DND-41 (cell line): ENCODE data around the gene SPTLC2.
"Not testable (repeated sequence)": the region's sequence is repeated elsewhere in the genome, so short reads cannot be mapped to it uniquely, and the experiment has no call there.

Source experiments
- ATAC-seq: fragments of 200-7000 bp; cut with Tn5 transposase; 3 replicates; pipeline ENCODE4 v1.9.1; 2021; ENCODE audit warnings: low read depth; ENCODE audit not compliant: insufficient read depth
- DNase-seq: peaks from one replicate; pipeline ENCODE4 v3.0.0-alpha.2; 2020
- H2AFZ ChIP-seq: 2 replicates; pipeline ENCODE4 v1.6.0; 2012; ENCODE audit warnings: low read depth, low read length
- H3K27ac ChIP-seq: 2 replicates; pipeline ENCODE4 v1.5.1; 2012; ENCODE audit warnings: low read length, inconsistent platforms
- H3K27me3 ChIP-seq: fragments of 200-600 bp; sonication (generic); 2 replicates; pipeline ENCODE4 v1.6.0; 2012; ENCODE audit warnings: low read length, mild to moderate bottlenecking, inconsistent platforms; ENCODE audit not compliant: insufficient read depth, poor library complexity
- H3K36me3 ChIP-seq: 2 replicates; pipeline ENCODE4 v1.5.1; 2012; ENCODE audit warnings: low read length, inconsistent platforms; ENCODE audit not compliant: insufficient read depth
- H3K4me1 ChIP-seq: 2 replicates; pipeline ENCODE4 v1.5.1; 2012; ENCODE audit warnings: mild to moderate bottlenecking, low read length; ENCODE audit not compliant: insufficient read depth
- H3K4me2 ChIP-seq: 2 replicates; pipeline ENCODE4 v1.6.0; 2012; ENCODE audit warnings: mild to moderate bottlenecking, moderate library complexity, low read length, inconsistent platforms; ENCODE audit not compliant: insufficient read depth
- H3K4me3 ChIP-seq, 2 experiments: fragments of 200-600 bp in 1 of 2; shearing (Covaris generic) in 1 of 2; 2 replicates each; pipeline ENCODE4 v1.5.1; 2012 to 2016; ENCODE audit warnings: inconsistent platforms in 2 of 2, low read length in 2 of 2, mild to moderate bottlenecking in 2 of 2, low read depth in 1 of 2, moderate library complexity in 1 of 2
- H3K79me2 ChIP-seq: 2 replicates; pipeline ENCODE4 v1.6.0; 2012; ENCODE audit warnings: low read length, inconsistent platforms; ENCODE audit not compliant: insufficient read depth
- H3K9ac ChIP-seq: 2 replicates; pipeline ENCODE4 v1.6.0; 2012; ENCODE audit warnings: low read depth, mild to moderate bottlenecking, inconsistent platforms, low read length, moderate library complexity
- H3K9me3 ChIP-seq: 2 replicates; pipeline ENCODE4 v1.5.1; 2012; ENCODE audit warnings: low read length, moderate library complexity, mild to moderate bottlenecking, inconsistent platforms; ENCODE audit not compliant: insufficient read depth, severe bottlenecking
- H4K20me1 ChIP-seq: 2 replicates; pipeline ENCODE4 v1.6.0; 2012; ENCODE audit warnings: low read length; ENCODE audit not compliant: insufficient read depth
- EZH2 ChIP-seq: IDR thresholded peaks from 3 replicates; pipeline ENCODE4 v1.6.1; 2012; ENCODE audit warnings: borderline replicate concordance, low read depth, mild to moderate bottlenecking, moderate library complexity, low read length, inconsistent platforms; ENCODE audit not compliant: severe bottlenecking
- TF ChIP-seq, protein P1 (sequence below): IDR thresholded peaks from 2 replicates; pipeline ENCODE4 v1.5.1; 2012; ENCODE audit warnings: borderline replicate concordance, low read length, moderate library complexity, mild to moderate bottlenecking; ENCODE audit not compliant: poor library complexity, severe bottlenecking; ENCODE audit errors: extremely low read depth

The SPTLC2 gene

DNA sequence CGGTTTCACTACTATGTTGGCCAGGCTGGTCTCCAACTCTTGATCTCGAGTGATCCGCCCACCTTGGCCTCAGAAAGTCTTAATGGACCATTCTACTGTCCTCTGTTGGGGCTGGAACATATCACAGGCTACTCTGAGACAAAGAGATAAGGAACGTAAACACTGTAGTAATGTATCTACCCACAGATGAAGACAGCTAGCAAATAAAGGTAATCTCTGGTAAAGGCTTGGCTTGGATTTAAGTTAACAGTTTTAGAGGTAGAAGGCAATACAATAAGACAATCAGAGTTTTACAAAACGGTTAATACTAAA, 73.2 kb downstream of the SPTLC2 start:
- no peak overlapping the region for H3K27ac ChIP-seq
- no peak overlapping the region for H3K9ac ChIP-seq
- peaks cover 11% of the 10 kb centered on the region; the same call in 1 of the 2 replicates for H3K36me3 ChIP-seq
- ATAC-seq (no peak), DNase-seq (no peak)
- H3K4me1 ChIP-seq = no peaks in the 10 kb centered on the region
- H4K20me1 ChIP-seq = no peaks in the 10 kb centered on the region
- H3K4me3 ChIP-seq = no peak overlapping the region
- H3K79me2 ChIP-seq = no peaks in the 10 kb centered on the region
- H3K27me3 ChIP-seq = no peaks in the 10 kb centered on the region
- TF ChIP-seq, protein P1, sequence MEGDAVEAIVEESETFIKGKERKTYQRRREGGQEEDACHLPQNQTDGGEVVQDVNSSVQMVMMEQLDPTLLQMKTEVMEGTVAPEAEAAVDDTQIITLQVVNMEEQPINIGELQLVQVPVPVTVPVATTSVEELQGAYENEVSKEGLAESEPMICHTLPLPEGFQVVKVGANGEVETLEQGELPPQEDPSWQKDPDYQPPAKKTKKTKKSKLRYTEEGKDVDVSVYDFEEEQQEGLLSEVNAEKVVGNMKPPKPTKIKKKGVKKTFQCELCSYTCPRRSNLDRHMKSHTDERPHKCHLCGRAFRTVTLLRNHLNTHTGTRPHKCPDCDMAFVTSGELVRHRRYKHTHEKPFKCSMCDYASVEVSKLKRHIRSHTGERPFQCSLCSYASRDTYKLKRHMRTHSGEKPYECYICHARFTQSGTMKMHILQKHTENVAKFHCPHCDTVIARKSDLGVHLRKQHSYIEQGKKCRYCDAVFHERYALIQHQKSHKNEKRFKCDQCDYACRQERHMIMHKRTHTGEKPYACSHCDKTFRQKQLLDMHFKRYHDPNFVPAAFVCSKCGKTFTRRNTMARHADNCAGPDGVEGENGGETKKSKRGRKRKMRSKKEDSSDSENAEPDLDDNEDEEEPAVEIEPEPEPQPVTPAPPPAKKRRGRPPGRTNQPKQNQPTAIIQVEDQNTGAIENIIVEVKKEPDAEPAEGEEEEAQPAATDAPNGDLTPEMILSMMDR = no peak
- TF ChIP-seq EZH2 = no peak
- no peak overlapping the region for H2AFZ ChIP-seq
- H3K4me2 ChIP-seq = no peak overlapping the region
- no peaks in the 10 kb centered on the region for H3K9me3 ChIP-seq

DNA sequence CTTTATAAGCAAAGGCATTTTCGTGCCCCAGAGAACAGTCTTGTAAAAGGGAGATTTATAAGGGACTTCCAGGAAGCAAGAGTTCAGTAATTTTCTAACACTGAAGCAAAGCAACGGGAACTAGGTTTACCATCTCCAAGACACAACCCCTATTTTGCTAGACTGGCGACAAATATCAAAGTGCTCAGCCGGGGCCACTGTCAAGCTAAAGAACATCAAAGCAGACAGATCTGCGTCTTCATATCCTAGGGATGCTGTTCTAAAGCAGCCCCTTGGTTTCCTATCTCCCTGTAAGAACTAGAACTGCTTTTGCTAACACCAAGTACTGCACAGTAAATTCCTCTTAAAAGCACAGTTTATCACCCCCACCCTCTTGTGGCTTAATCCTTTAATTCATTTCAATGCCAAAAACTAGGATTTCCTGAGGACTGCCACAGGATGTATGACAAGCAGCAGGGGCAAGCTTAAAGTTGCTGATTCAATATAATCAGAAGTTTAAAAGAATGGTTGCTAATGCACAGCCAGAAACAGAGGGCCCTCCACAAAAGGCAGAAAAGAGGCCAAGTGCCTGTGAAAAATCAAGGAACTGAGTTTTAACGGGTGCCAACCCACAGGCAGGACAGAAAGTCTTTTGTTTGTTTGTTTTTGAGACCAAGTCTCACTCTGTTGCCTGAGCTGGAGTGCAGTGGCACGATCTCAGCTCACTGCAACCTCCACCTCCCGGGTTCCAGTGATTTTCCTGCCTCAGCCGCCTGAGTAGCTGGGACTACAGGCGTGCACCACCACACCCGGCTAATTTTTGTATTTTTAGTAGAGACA, 73.8 kb downstream of the SPTLC2 start:
- Histone ChIP-seq H3K36me3 (peaks cover 8% of the 10 kb centered on the region; the same call in 1 of the 2 replicates), H3K27me3 (no peaks in the 10 kb centered on the region), H3K4me2 (no peak overlapping the region), H4K20me1 (no peaks in the 10 kb centered on the region), H3K4me3 (no peak overlapping the region), H2AFZ (no peak overlapping the region), H3K9me3 (no peaks in the 10 kb centered on the region), H3K79me2 (no peaks in the 10 kb centered on the region), H3K4me1 (no peaks in the 10 kb centered on the region), H3K9ac (no peak overlapping the region), H3K27ac (no peak overlapping the region)
- TF ChIP-seq, protein P1 = no peak
- TF ChIP-seq EZH2 = no peak
- DNase-seq (no peak), ATAC-seq (no peak)

DNA sequence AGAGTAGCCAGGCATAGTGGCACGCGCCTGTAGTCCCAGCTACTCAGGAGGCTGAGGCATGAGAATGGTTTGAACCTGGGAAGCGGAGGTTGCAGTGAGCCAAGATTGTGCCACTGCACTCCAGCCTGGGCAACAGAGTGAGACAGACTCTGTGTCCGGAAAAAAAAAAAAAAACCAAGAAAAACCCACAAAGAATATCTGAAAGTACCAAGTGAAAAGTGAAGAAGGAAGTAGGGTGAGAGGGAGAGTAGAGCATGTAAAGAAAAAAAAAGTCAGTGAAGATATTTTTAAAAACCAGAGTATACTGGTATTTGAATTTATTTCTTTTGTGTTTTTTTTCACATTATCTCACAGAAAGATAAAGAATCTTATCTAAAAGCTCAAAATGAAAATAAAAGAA, 74.5 kb downstream of the SPTLC2 start:
- H3K9me3 ChIP-seq = no peaks in the 10 kb centered on the region
- H4K20me1 ChIP-seq = no peaks in the 10 kb centered on the region
- DNase-seq = no peak
- H2AFZ ChIP-seq = no peak overlapping the region
- no peaks in the 10 kb centered on the region for H3K27me3 ChIP-seq
- H3K79me2 ChIP-seq = no peaks in the 10 kb centered on the region
- no peaks in the 10 kb centered on the region for H3K4me1 ChIP-seq
- no peak for ATAC-seq
- no peak overlapping the region for H3K9ac ChIP-seq
- H3K4me3 ChIP-seq = no peak overlapping the region
- TF ChIP-seq EZH2 = no peak
- TF ChIP-seq, protein P1 = no peak
- peaks cover 8% of the 10 kb centered on the region; the same call in 1 of the 2 replicates for H3K36me3 ChIP-seq
- no peak overlapping the region for H3K4me2 ChIP-seq
- H3K27ac ChIP-seq = no peak overlapping the region

DNA sequence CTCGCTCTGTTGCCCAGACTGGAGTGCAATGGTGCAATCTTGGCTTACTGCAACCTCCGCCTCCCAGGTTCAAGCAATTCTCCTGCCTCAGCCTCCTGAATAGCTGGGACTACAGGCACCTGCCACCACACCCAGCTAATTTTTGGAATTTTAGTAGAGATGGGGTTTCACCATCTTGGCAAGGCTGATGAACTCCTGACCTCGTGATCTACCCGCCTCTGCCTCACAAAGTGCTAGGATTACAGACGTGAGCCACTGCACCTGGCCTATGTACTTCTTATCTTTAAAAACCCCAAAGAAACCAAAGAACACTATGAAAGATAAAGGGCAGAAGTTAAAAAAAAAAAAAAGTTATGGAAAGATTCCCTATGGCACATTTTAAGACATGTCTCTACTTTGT, 79.5 kb downstream of the SPTLC2 start:
- not testable (repeated sequence) for H3K4me2 ChIP-seq

More for the DNA sequence above, 79.5 kb downstream of the SPTLC2 start:
- not testable (repeated sequence) for H3K27me3 ChIP-seq, H3K79me2 ChIP-seq, H3K4me1 ChIP-seq, H2AFZ ChIP-seq, DNase-seq, H3K4me3 ChIP-seq, H3K9ac ChIP-seq, H3K9me3 ChIP-seq, H4K20me1 ChIP-seq, H3K36me3 ChIP-seq, H3K27ac ChIP-seq, ATAC-seq
